Muscle layer of duodenum (tissue), 2 donors: ENCODE results near the gene LIMCH1.
"Not testable (repeated sequence)": the region's sequence is repeated elsewhere in the genome, so short reads cannot be mapped to it uniquely, and the experiment has no call there.

ENCODE experiments used
- H3K27ac ChIP-seq: one replicate; pipeline ENCODE4 v1.7.0; 2013; ENCODE audit warnings: mild to moderate bottlenecking, low read length
- H3K27me3 ChIP-seq: one replicate; pipeline ENCODE4 v1.7.0; 2013; ENCODE audit warnings: low read depth, mild to moderate bottlenecking, control low read depth, low read length
- H3K36me3 ChIP-seq, 2 donors: one replicate each; pipeline ENCODE4 v1.7.0; 2013; ENCODE audit warnings: low read length in 2 of 2, control low read depth in 1 of 2, mild to moderate bottlenecking in 1 of 2; ENCODE audit not compliant: insufficient read depth in 2 of 2, control insufficient read depth in 1 of 2
- H3K4me1 ChIP-seq, 2 donors: one replicate each; pipeline ENCODE4 v1.7.0; 2013; ENCODE audit warnings: low read length in 2 of 2, mild to moderate bottlenecking in 2 of 2, control low read depth in 1 of 2, moderate library complexity in 1 of 2; ENCODE audit not compliant: insufficient read depth in 2 of 2, control insufficient read depth in 1 of 2
- H3K4me3 ChIP-seq, 2 donors: one replicate each; pipeline ENCODE4 v1.7.0; 2013; ENCODE audit warnings: low read length in 2 of 2, low read depth in 1 of 2, mild to moderate bottlenecking in 1 of 2
- H3K9me3 ChIP-seq, 2 donors: one replicate each; pipeline ENCODE4 v1.7.0; 2013; ENCODE audit warnings: low read length in 2 of 2, control low read depth in 1 of 2, mild to moderate bottlenecking in 1 of 2; ENCODE audit not compliant: control insufficient read depth in 1 of 2
- donor health status: healthy.

LIMCH1 gene

DNA sequence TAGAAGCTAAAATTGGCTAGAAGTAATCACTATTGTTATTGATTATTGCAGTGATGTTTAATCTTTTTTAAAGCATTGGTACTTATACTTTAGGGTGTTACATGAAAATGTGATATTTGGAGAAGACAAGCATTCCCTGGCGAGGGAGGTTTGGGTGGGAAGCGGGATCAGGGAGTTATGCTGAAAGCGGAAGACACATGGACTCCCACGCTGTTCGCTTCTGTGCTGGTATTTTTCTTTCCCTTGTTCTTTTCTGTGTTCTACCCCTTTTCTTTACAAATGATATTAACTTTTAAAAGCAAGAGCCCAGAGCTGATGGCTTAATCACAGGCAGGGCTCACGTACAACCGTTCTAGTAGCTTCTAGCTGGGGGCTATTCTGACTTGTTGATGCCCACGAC is 148.9 kb downstream of the LIMCH1 start:
- Histone ChIP-seq H3K27ac (no peak overlapping the region), H3K36me3 (peaks cover 3 to 44% of the 10 kb centered on the region in 2 donors), H3K27me3 (no peaks in the 10 kb centered on the region), H3K9me3 (no peaks in the 10 kb centered on the region), H3K4me3 (no peak overlapping the region), H3K4me1 (no peaks in the 10 kb centered on the region)

GRCh38 chr4:41687971-41688370 is 150.0 kb downstream of the LIMCH1 start:
- no peaks in the 10 kb centered on the region for H3K4me1 ChIP-seq
- no peak overlapping the region for H3K27ac ChIP-seq
- H3K36me3 ChIP-seq: peaks cover 3 to 42% of the 10 kb centered on the region in 2 donors
- no peak overlapping the region for H3K4me3 ChIP-seq
- no peaks in the 10 kb centered on the region for H3K27me3 ChIP-seq
- H3K9me3 ChIP-seq: no peaks in the 10 kb centered on the region

- H3K36me3 ChIP-seq: peaks cover 0 to 20% of the 10 kb centered on the region in 2 donors
- H3K4me3 ChIP-seq: no peak overlapping the region
- H3K4me1 ChIP-seq: no peaks in the 10 kb centered on the region
- no peak overlapping the region for H3K27ac ChIP-seq
- no peaks in the 10 kb centered on the region for H3K9me3 ChIP-seq
- H3K27me3 ChIP-seq: no peaks in the 10 kb centered on the region
These were observed 154.9 kb downstream of the LIMCH1 start for GRCh38 chr4:41692717-41693345.

DNA sequence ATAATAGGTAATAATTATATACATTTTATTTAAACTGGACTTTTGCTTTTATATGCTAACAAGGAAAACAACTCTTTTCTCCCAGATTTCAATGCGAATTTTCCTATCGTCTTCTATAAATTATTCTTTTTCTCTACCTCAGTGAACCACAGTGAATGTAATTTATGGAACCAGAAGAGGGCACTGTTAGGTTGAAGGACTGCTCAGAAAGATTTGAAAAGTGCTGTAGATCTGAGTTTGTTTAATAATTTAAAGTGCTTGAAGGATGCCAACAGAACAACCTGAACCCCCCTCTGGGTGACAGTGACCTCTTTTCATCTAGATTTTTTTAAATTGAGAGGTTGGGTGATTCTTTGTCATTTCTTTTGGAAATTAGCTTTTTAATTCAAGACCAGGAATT is 155.7 kb downstream of the LIMCH1 start:
- no peaks in the 10 kb centered on the region for H3K27me3 ChIP-seq
- H3K4me1 ChIP-seq: no peaks in the 10 kb centered on the region
- H3K36me3 ChIP-seq: peaks cover 0 to 13% of the 10 kb centered on the region in 2 donors
- H3K27ac ChIP-seq: no peak overlapping the region
- no peaks in the 10 kb centered on the region for H3K9me3 ChIP-seq
- H3K4me3 ChIP-seq: no peak overlapping the region

- Histone ChIP-seq H3K27ac (no peak overlapping the region), H3K4me3 (no peak overlapping the region), H3K27me3 (no peaks in the 10 kb centered on the region), H3K4me1 (no peaks in the 10 kb centered on the region), H3K9me3 (no peaks in the 10 kb centered on the region), H3K36me3 (no peaks in the 10 kb centered on the region)
These were observed 158.2 kb downstream of the LIMCH1 start for GRCh38 chr4:41696131-41696530.

GRCh38 chr4:41696763-41697162 is 158.8 kb downstream of the LIMCH1 start:
- H3K9me3 ChIP-seq: no peaks in the 10 kb centered on the region
- H3K4me3 ChIP-seq: no peak overlapping the region
- H3K36me3 ChIP-seq: no peaks in the 10 kb centered on the region
- H3K27me3 ChIP-seq: no peaks in the 10 kb centered on the region
- no peaks in the 10 kb centered on the region for H3K4me1 ChIP-seq
- H3K27ac ChIP-seq: no peak overlapping the region

DNA sequence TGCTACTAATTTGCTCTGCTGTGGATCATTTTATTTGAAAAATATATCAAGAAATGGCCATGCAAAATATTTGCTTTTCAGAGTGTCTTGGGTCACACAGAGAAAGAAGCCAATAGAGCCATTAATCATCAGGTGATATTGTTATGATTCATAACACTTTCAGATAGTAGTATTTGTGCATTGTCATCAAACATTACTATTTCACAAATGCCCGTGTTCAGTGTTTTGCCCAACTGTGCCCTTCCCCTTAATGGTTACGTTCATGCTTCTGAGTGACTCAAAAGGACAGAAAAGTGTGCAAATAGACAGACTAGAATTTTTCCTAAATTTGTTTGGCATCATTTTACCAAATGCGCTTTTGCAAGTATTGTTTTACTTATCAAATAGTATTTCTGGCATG is 164.0 kb downstream of the LIMCH1 start:
- no peaks in the 10 kb centered on the region for H3K4me1 ChIP-seq
- no peak overlapping the region for H3K27ac ChIP-seq
- H3K27me3 ChIP-seq: no peaks in the 10 kb centered on the region
- no peaks in the 10 kb centered on the region for H3K9me3 ChIP-seq
- H3K4me3 ChIP-seq: no peak overlapping the region
- no peaks in the 10 kb centered on the region for H3K36me3 ChIP-seq

DNA sequence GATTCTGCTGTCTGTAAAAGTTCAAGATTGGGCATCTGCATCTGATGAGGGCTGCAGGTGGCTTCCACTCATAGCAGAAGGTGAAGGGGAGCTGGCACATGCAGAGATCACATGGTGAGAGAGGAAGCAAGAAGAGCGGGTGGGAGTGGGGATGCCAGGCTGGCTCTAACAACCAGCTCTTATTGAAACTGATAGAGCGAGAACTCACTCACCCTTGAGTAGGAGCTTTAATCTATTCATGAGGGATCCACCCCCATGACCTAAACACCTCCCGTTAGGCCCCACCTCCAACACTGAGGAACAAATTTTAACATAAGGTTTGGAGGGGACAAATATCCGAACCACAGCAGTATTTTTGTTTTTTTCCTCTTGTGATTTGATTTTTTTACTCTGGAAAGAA is 164.8 kb downstream of the LIMCH1 start:
- Histone ChIP-seq H3K27me3 (no peaks in the 10 kb centered on the region), H3K36me3 (no peaks in the 10 kb centered on the region)

DNA sequence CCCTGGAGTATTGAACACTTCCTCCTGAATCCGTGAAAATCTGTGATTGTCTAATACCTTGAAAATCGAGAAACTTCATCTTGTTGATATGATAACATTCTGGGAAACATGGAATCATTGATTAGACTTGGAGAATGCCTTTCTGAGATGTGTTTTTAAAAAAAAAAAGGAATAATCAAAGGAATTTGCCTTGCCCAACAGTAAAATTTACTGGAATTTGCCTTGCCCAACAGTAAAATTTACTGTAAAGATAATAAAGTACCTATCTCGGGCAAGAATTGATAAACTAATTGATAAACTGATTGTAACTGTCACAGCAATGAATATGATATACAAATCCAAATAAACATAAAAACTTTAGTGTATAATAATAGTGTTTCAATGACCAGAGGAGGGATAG is 165.8 kb downstream of the LIMCH1 start:
- H3K27ac ChIP-seq: no peak overlapping the region
- no peaks in the 10 kb centered on the region for H3K9me3 ChIP-seq
- no peak overlapping the region for H3K4me3 ChIP-seq
- H3K4me1 ChIP-seq: no peaks in the 10 kb centered on the region
- H3K36me3 ChIP-seq: no peaks in the 10 kb centered on the region
- no peaks in the 10 kb centered on the region for H3K27me3 ChIP-seq

More for the DNA sequence above, 164.8 kb downstream of the LIMCH1 start:
- no peaks in the 10 kb centered on the region for H3K4me1 ChIP-seq
- no peaks in the 10 kb centered on the region for H3K9me3 ChIP-seq
- no peak overlapping the region for H3K27ac ChIP-seq
- no peak overlapping the region for H3K4me3 ChIP-seq

- peaks cover 3% of the 10 kb centered on the region for H3K27me3 ChIP-seq
These were observed 172.0 kb downstream of the LIMCH1 start for GRCh38 chr4:41709844-41710481.

DNA sequence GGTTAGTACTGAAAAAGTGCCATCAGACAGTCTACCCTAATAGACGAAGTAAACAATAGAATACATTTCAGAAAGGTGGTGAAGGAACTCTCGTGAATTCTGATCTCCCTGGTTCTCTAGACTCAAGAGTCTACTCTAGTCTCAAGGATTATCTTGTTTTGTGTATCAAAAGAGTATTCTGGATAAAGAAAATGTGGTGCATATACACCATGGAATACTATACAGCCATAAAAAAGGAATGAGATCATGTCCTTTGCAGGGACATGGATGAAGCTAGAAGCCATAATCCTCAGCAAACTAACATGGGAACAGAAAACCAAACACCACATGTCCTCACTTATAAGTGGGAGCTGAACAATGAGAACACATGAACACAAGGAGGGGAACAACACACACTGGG is 173.7 kb downstream of the LIMCH1 start:
- H3K27me3 ChIP-seq: not testable (repeated sequence)

More at GRCh38 chr4:41709844-41710481, 172.0 kb downstream of the LIMCH1 start:
- no peaks in the 10 kb centered on the region for H3K36me3 ChIP-seq
- no peaks in the 10 kb centered on the region for H3K9me3 ChIP-seq
- H3K27ac ChIP-seq: no peak overlapping the region
- no peak overlapping the region for H3K4me3 ChIP-seq
- no peaks in the 10 kb centered on the region for H3K4me1 ChIP-seq

DNA sequence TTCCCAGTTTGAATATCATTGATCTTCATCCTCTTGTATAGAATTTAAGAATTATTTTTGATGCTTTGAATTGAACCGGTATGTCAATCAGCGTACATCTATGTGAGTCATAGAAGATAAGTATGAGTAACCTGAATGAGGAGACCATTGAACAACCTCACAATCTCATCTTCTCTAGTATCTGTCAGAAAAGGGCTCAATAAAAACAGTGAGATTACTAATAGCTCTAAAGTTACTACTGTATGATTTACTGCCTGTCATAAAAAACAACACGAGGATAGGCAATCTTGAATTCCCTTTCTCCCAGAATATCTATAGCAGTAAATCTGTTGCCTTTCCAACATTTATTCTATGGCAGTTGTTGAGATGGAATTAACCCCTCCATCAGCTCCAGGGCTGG is 174.5 kb downstream of the LIMCH1 start:
- Histone ChIP-seq H3K27me3 (peaks cover 3% of the 10 kb centered on the region), H3K27ac (no peak overlapping the region), H3K36me3 (no peaks in the 10 kb centered on the region), H3K4me3 (no peak overlapping the region), H3K9me3 (no peaks in the 10 kb centered on the region), H3K4me1 (no peaks in the 10 kb centered on the region)

More for the DNA sequence above, 173.7 kb downstream of the LIMCH1 start:
- H3K27ac ChIP-seq, H3K4me3 ChIP-seq, H3K4me1 ChIP-seq, H3K36me3 ChIP-seq, H3K9me3 ChIP-seq: not testable (repeated sequence)
